Hepatocyte (in vitro differentiated cells): ENCODE data around the gene LTO1.

Experiments used
- CTCF ChIP-seq: fragments of 200-600 bp; sonication (generic); IDR thresholded peaks from 2 replicates; pipeline ENCODE4 v1.5.1; 2016; ENCODE audit warnings: antibody characterized with exemption, mild to moderate bottlenecking; ENCODE audit not compliant: poor library complexity
- EZH2 ChIP-seq: fragments of 200-600 bp; sonication (generic); IDR thresholded peaks from 2 replicates; pipeline ENCODE4 v1.6.1; 2016; ENCODE audit warnings: antibody characterized with exemption, mild to moderate bottlenecking, borderline replicate concordance
- EZH2phosphoT487 ChIP-seq: fragments of 200-600 bp; sonication (generic); IDR thresholded peaks from one replicate; pipeline ENCODE4 v1.6.1; 2018; ENCODE audit warnings: antibody characterized with exemption, mild to moderate bottlenecking, low read depth, moderate library complexity; ENCODE audit not compliant: unreplicated experiment, severe bottlenecking

- TF ChIP-seq CTCF (no peak), EZH2phosphoT487 (no peak), EZH2 (no peak)
Measured at GRCh38 chr11:69705351-69705811, 30.2 kb upstream of the LTO1 start.
